ENCODE results near the gene DCANP1. TPM values are rescaled to one million over a fixed set of nuclear protein-coding genes. Genes with fewer than 3 reads are reported as not detected.

DCANP1 gene
- total and polyA plus RNA-seq, 2 of the 13 experiments (the other 11 are each of a cell fraction or from before 2014, with no cell fraction given) = not detected

DNA sequence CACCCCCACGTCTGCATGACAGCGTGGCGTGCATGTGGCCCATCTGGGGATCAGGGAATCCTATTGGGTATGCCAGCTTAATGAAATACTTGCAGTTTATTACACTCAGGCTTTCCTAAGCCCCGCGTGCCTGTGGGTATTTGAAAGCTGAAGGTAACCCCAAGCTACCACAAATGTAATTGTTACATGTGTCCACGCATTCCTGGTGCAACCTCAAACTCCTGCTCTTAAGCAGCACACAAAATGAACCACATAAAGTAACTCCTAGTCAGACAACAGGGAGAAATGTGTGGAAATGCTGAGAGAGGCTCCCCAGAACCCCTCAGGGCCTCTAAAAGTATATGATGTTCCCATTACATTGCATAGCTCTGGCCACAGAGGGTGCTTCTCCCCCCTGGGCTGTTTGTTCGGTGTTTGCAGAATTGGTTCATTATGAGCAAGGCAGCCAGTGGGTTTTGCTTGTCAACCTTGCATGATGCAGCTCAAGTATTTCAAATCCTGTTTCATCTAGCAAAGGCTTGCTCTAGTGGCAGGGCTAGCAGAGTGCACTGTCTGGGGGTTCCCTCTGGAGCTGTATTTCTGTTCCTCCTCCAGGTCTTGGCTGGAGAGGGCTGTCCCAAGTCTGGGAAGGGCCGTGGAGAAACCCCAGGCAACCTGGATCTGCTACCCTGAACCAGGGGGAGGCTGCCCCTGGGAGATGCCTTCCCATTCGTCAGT, 1.8 kb upstream of the DCANP1 start:
- Histone ChIP-seq H4K20me1 (ENCODE audit: insufficient read depth, low read length) (no peaks in the 10 kb centered on the region), H3K4me3 (replicated peaks in 1 of 3; ENCODE audit: insufficient read depth in 1 of 3, low read depth in 2 of 3, low read length in 3 of 3) (no peak overlapping the region), H3K9ac (ENCODE audit: insufficient read depth, low read depth, low read length) (no peak overlapping the region), H3K36me3 (replicated peaks in 1 of 2; ENCODE audit: control insufficient read depth in 1 of 2, insufficient read depth in 2 of 2, low read length in 2 of 2) (no peaks in the 10 kb centered on the region), H2AFZ (ENCODE audit: low read length) (no peak overlapping the region), H3K79me2 (ENCODE audit: insufficient read depth, low read length) (no peaks in the 10 kb centered on the region), H3K27ac (ENCODE audit: extremely low read length, insufficient read depth, low read length) (no peak overlapping the region), H3K27me3 (ENCODE audit: control insufficient read depth in 1 of 2, insufficient read depth in 2 of 2, low read length in 2 of 2) (peaks cover 5 to 45% of the 10 kb centered on the region in 2 experiments; a peak in 4 of 5 replicates), H3K4me2 (ENCODE audit: low read depth, low read length) (no peak overlapping the region), H3K9me3 (ENCODE audit: low read length) (no peaks in the 10 kb centered on the region), H3K4me1 (ENCODE audit: insufficient read depth, low read length) (no peaks in the 10 kb centered on the region)
- DNase-seq (ENCODE audit: low spot score) (no peak), FAIRE-seq (no peak), ATAC-seq (no peak)
- intact Hi-C loops (cut with micrococcal nuclease; ENCODE audit: unreplicated experiment) = no loop called here
- no TSS peak for BruUV-seq (replicated peaks)
- ChIA-PET POLR2A (no interaction called here), CTCF (ENCODE audit: low intra/inter-chr PET ratio, low total read pairs) (no interaction called here)
- WGBS (ENCODE audit: low lambda C conversion rate) = 52% methylated on average over 6 of the region's 9 CpGs
- in situ Hi-C loops (cut with HindIII; ENCODE audit: extremely low pct_ligation_motif_present, low pct_unique_long_range_greater_than_20kb) = no loop called here
- TF ChIP-seq, protein P1, sequence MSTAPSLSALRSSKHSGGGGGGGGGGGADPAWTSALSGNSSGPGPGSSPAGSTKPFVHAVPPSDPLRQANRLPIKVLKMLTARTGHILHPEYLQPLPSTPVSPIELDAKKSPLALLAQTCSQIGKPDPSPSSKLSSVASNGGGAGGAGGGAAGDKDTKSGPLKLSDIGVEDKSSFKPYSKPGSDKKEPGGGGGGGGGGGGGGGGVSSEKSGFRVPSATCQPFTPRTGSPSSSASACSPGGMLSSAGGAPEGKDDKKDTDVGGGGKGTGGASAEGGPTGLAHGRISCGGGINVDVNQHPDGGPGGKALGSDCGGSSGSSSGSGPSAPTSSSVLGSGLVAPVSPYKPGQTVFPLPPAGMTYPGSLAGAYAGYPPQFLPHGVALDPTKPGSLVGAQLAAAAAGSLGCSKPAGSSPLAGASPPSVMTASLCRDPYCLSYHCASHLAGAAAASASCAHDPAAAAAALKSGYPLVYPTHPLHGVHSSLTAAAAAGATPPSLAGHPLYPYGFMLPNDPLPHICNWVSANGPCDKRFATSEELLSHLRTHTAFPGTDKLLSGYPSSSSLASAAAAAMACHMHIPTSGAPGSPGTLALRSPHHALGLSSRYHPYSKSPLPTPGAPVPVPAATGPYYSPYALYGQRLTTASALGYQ (CRISPR knock-in tag; IDR thresholded peaks at IDR 0.05) = no peak
- TF ChIP-seq GATAD1 (CRISPR knock-in tag; IDR thresholded peaks at IDR 0.05) (no peak), NFYB (CRISPR knock-in tag; IDR thresholded peaks at IDR 0.05) (no peak), ZNF432 (CRISPR knock-in tag; IDR thresholded peaks at IDR 0.05; ENCODE audit: borderline replicate concordance) (no peak)

DNA sequence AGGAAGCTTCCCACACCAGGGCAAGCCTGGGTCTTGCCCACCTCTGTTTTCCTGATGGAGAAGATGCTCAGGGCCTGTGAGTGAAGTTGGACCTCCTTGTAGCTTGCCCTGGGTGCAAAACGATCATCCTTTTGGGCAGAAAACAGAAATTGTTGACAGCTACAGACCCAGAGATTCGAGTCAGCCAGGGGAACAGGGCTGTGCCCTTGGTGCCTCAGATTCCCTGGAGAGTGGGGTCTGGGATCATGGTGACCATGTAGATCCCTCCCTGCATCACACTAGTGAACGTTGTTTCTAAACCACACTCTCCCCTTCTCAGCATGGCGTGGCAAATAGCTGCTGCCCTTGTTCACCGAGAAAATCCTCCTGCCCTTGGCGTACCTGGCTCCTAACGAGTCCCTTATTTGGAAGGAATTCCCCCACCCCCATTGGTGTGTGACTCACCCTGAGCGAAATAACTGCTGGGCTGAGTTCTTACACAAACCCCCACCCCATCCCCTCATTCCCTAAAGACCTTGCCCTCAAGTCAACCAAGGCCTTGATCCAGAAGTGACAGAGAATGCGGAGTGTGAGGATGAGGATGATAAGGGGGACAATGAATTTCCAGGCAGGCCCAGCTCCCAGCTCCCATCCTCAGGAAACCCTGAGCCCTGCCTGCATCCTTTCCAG, 1.1 kb upstream of the DCANP1 start:
- no TSS peak for BruUV-seq (replicated peaks)
- CTCF ChIA-PET (ENCODE audit: low intra/inter-chr PET ratio, low total read pairs) = no interaction called here
- 17% methylated on average over 9 of the region's 9 CpGs for WGBS (ENCODE audit: low lambda C conversion rate)
- Histone ChIP-seq H3K4me2 (ENCODE audit: low read depth, low read length) (no peak overlapping the region), H3K9me3 (ENCODE audit: low read length) (no peaks in the 10 kb centered on the region), H3K36me3 (replicated peaks in 1 of 2; ENCODE audit: control insufficient read depth in 1 of 2, insufficient read depth in 2 of 2, low read length in 2 of 2) (no peaks in the 10 kb centered on the region), H3K4me3 (replicated peaks in 1 of 3; ENCODE audit: insufficient read depth in 1 of 3, low read depth in 2 of 3, low read length in 3 of 3) (no peak overlapping the region), H3K27me3 (ENCODE audit: control insufficient read depth in 1 of 2, insufficient read depth in 2 of 2, low read length in 2 of 2) (peaks cover 5 to 52% of the 10 kb centered on the region in 2 experiments; a peak in 4 of 5 replicates), H3K27ac (ENCODE audit: extremely low read length, insufficient read depth, low read length) (no peak overlapping the region), H3K79me2 (ENCODE audit: insufficient read depth, low read length) (no peaks in the 10 kb centered on the region), H3K9ac (ENCODE audit: insufficient read depth, low read depth, low read length) (no peak overlapping the region), H3K4me1 (ENCODE audit: insufficient read depth, low read length) (no peaks in the 10 kb centered on the region), H2AFZ (ENCODE audit: low read length) (no peak overlapping the region), H4K20me1 (ENCODE audit: insufficient read depth, low read length) (no peaks in the 10 kb centered on the region)
- in situ Hi-C loops (cut with HindIII; ENCODE audit: extremely low pct_ligation_motif_present, low pct_unique_long_range_greater_than_20kb) (no loop called here), intact Hi-C loops (cut with micrococcal nuclease; ENCODE audit: unreplicated experiment) (no loop called here)
- ATAC-seq (no peak), FAIRE-seq (no peak), DNase-seq (ENCODE audit: low spot score) (no peak)
- POLR2A ChIA-PET = no interaction called here
- TF ChIP-seq TCF7L2 (IDR thresholded peaks at IDR 0.05; ENCODE audit: low read depth, low read length) (no peak), ZNF569 (CRISPR knock-in tag; IDR thresholded peaks at IDR 0.05; ENCODE audit: borderline replicate concordance) (no peak), PAWR (CRISPR knock-in tag; IDR thresholded peaks at IDR 0.05; ENCODE audit: borderline replicate concordance) (no peak), ZSCAN12 (CRISPR knock-in tag; IDR thresholded peaks at IDR 0.05) (no peak), ZNF570 (CRISPR knock-in tag; IDR thresholded peaks at IDR 0.05; ENCODE audit: borderline replicate concordance) (no peak), ZNF83 (CRISPR knock-in tag; IDR thresholded peaks at IDR 0.05; ENCODE audit: borderline replicate concordance) (no peak), ZNF850 (CRISPR knock-in tag; conservative IDR thresholded peaks at IDR 0.05) (no peak), FOXA3 (CRISPR knock-in tag; IDR thresholded peaks at IDR 0.05) (no peak), SMAD3 (CRISPR knock-in tag; IDR thresholded peaks at IDR 0.05) (no peak), CENPX (CRISPR knock-in tag; IDR thresholded peaks at IDR 0.05) (no peak)
- TF ChIP-seq, protein P2, sequence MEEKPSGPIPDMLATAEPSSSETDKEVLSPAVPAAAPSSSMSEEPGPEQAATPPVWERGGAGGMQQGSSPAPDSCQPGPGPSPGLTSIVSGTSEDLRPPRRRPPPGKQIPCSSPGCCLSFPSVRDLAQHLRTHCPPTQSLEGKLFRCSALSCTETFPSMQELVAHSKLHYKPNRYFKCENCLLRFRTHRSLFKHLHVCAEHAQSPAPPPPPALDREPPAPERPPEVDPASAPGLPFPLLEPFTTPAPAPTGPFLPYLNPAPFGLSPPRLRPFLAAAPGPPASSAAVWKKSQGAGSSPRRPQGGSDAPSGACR (CRISPR knock-in tag; IDR thresholded peaks at IDR 0.05) = no peak

All from HepG2 (cell line).